Activated B cell treated with CpG ODN at 0.5 μM for 24 hours (primary cell): Measurements from ENCODE around the gene ETFB. TPM values are rescaled to one million over a fixed set of nuclear protein-coding genes. Genes with fewer than 3 reads are reported as not detected.

ENCODE experiments used
- ATAC-seq: fragments of 200-7000 bp; cut with Tn5 transposase; one replicate; pipeline ENCODE4 v1.10.0; 2021; ENCODE audit warnings: low read depth, mild to moderate bottlenecking, moderate library complexity
- CTCF ChIA-PET: fragments of 350-600 bp; sonication (Branson Sonifier 250); formaldehyde crosslinking; loops from one replicate; lab custom pipeline; 2021; ENCODE audit warnings: antibody characterized with exemption; lab: Charles Lee
- POLR2A ChIA-PET: fragments of 350-600 bp; sonication (Branson Sonifier 250); formaldehyde crosslinking; loops from one replicate; lab custom pipeline; 2021; ENCODE audit warnings: antibody characterized with exemption; lab: Charles Lee
- DNase-seq: peaks from one replicate; pipeline ENCODE4 v3.0.0; 2022
- H3K27ac Mint-ChIP-seq: one replicate; pipeline ENCODE4 v1.8.0; 2020; ENCODE audit warnings: mixed read lengths
- H3K27me3 Mint-ChIP-seq: one replicate; pipeline ENCODE4 v1.8.0; 2021; ENCODE audit warnings: mixed read lengths
- H3K36me3 Mint-ChIP-seq: one replicate; pipeline ENCODE4 v1.8.0; 2021; ENCODE audit warnings: low read depth, mixed read lengths
- H3K4me1 Mint-ChIP-seq: one replicate; pipeline ENCODE4 v1.8.0; 2021; ENCODE audit warnings: mixed read lengths
- H3K4me3 Mint-ChIP-seq: one replicate; pipeline ENCODE4 v1.8.0; 2020; ENCODE audit warnings: mild to moderate bottlenecking, mixed read lengths
- H3K9me3 Mint-ChIP-seq: one replicate; pipeline ENCODE4 v1.8.0; 2020; ENCODE audit warnings: mixed read lengths
- CTCF ChIP-seq: fragments of 200-600 bp; IDR thresholded peaks from one replicate; pipeline ENCODE4 v1.8.0; 2022; ENCODE audit warnings: antibody characterized with exemption, mild to moderate bottlenecking
- intact Hi-C: fragments of 100-400 bp; cut with micrococcal nuclease; formaldehyde crosslinking; loops from one replicate; pipeline ENCODE4 v1.15.1; 2024
- total RNA-seq: library from RNA; stranded (reverse); gene quantifications from 2 replicates; pipeline ENCODE4 v1.2.3, GENCODE V29; 2022

The ETFB gene
- 43.8 and 49.0 TPM in 2 replicates for total RNA-seq

GRCh38 chr19:51365965-51366388 is at the start of gene ETFB:
ETFB (minus strand) TSS chr19:51366388; CDS start chr19:51366326, 62 bp downstream.
- peaks cover 37% of the 10 kb centered on the region for H3K4me1 Mint-ChIP-seq
- intact Hi-C loops = loop anchor here (10.0 kb wide), 1 partner anchor 561 kb away; no protein-coding TSS in a partner anchor
- peak within 1 kb of the TSS; percentile 96 for H3K27ac Mint-ChIP-seq
- ATAC-seq = no peak
- no peak for TF ChIP-seq CTCF
- DNase-seq = no peak
- peak within 1 kb of the TSS; percentile 98 for H3K4me3 Mint-ChIP-seq
- ChIA-PET CTCF (interaction anchor here (1.6 to 1.7 kb wide), 2 partner anchors 22 to 26 kb away, joined by 5 to 7 read pairs; no protein-coding TSS in a partner anchor), POLR2A (interaction anchor here (0.6 to 3.7 kb wide), 6 partner anchors 21 to 67 kb away, joined by 3 to 35 read pairs (median 7); partner anchors contain the start of gene SIGLEC10)
- H3K9me3 Mint-ChIP-seq = no peaks in the 10 kb centered on the region
- H3K27me3 Mint-ChIP-seq = no peaks in the 10 kb centered on the region
- peaks cover 12% of the 10 kb centered on the region for H3K36me3 Mint-ChIP-seq

GRCh38 chr19:51415187-51415586 is 49.0 kb upstream of the ETFB start:
- TF ChIP-seq CTCF = no peak
- ATAC-seq (no peak), DNase-seq (no peak)
- Mint-ChIP-seq H3K4me3 (no peak overlapping the region), H3K9me3 (no peaks in the 10 kb centered on the region), H3K27ac (no peak overlapping the region), H3K4me1 (peaks cover 43% of the 10 kb centered on the region), H3K27me3 (no peaks in the 10 kb centered on the region), H3K36me3 (peaks cover 41% of the 10 kb centered on the region)
- intact Hi-C loops = no loop called here
- CTCF ChIA-PET = no interaction called here
- POLR2A ChIA-PET = interaction anchor here (3.9 kb wide), 1 partner anchor 20 kb away, joined by 64 read pairs; no protein-coding TSS in a partner anchor

GRCh38 chr19:51410950-51411748 is 45.0 kb upstream of the ETFB start:
- no peaks in the 10 kb centered on the region for H3K27me3 Mint-ChIP-seq
- DNase-seq (no peak), ATAC-seq (no peak)
- H3K4me1 Mint-ChIP-seq = peaks cover 36% of the 10 kb centered on the region
- ChIA-PET CTCF (interaction anchor here (1.3 kb wide), 2 partner anchors 9 to 246 kb away, joined by 3 to 5 read pairs; no protein-coding TSS in a partner anchor), POLR2A (no interaction called here)
- intact Hi-C loops = no loop called here
- H3K36me3 Mint-ChIP-seq = peaks cover 34% of the 10 kb centered on the region
- no peak overlapping the region for H3K27ac Mint-ChIP-seq
- no peaks in the 10 kb centered on the region for H3K9me3 Mint-ChIP-seq
- no peak overlapping the region for H3K4me3 Mint-ChIP-seq
- TF ChIP-seq CTCF = no peak

GRCh38 chr19:51407511-51408131 is 41.4 kb upstream of the ETFB start:
- no peak for TF ChIP-seq CTCF
- H3K9me3 Mint-ChIP-seq = no peaks in the 10 kb centered on the region
- H3K36me3 Mint-ChIP-seq = peaks cover 15% of the 10 kb centered on the region
- POLR2A ChIA-PET = interaction anchor here (0.8 to 3.5 kb wide), 5 partner anchors 10 to 68 kb away, joined by 3 to 26 read pairs (median 3); partner anchors contain the start of gene SIGLEC10
- no peak overlapping the region for H3K4me3 Mint-ChIP-seq
- ATAC-seq = peak; percentile 79
- CTCF ChIA-PET = interaction anchor here (1.0 to 2.5 kb wide), 13 partner anchors 9 to 253 kb away, joined by 3 to 20 read pairs (median 6); partner anchors contain the start of gene SIGLEC10
- DNase-seq = no peak
- no peaks in the 10 kb centered on the region for H3K27me3 Mint-ChIP-seq
- peak overlapping the region; percentile 53 for H3K27ac Mint-ChIP-seq
- H3K4me1 Mint-ChIP-seq = peaks cover 28% of the 10 kb centered on the region
- intact Hi-C loops = loop anchor here (1.0 to 2.0 kb wide), 2 partner anchors 10 to 69 kb away; partner anchors contain the start of gene SIGLEC10
